Sigmoid colon (tissue), 4 donors: Measurements from ENCODE around the gene TSR3.

Source experiments
- POLR2A ChIP-seq, 2 donors: fragments of 450-650 bp; IDR thresholded peaks; one replicate each; pipeline ENCODE4 v1.6.1; 2016; ENCODE audit warnings: antibody characterized with exemption in 2 of 2, mild to moderate bottlenecking in 2 of 2, moderate library complexity in 2 of 2
- POLR2AphosphoS5 ChIP-seq, 4 donors: sonication (generic); formaldehyde crosslinking; IDR thresholded peaks; one replicate each; pipeline ENCODE4 v1.6.1; 2017; ENCODE audit warnings: antibody characterized with exemption in 4 of 4
- TF ChIP-seq, protein P1 (sequence below), 4 experiments: fragments of 450-650 bp in 3 of 4; fragments of 200-600 bp in 1 of 4; IDR thresholded peaks; one replicate each; pipeline ENCODE4 v1.5.1; 2016 to 2019; ENCODE audit warnings: antibody characterized with exemption in 4 of 4, mild to moderate bottlenecking in 3 of 4, moderate library complexity in 2 of 4

- TF ChIP-seq POLR2AphosphoS5 (IDR thresholded peaks at IDR 0.05) (no peak), POLR2A (IDR thresholded peaks at IDR 0.05) (no peak)
- TF ChIP-seq, protein P1, sequence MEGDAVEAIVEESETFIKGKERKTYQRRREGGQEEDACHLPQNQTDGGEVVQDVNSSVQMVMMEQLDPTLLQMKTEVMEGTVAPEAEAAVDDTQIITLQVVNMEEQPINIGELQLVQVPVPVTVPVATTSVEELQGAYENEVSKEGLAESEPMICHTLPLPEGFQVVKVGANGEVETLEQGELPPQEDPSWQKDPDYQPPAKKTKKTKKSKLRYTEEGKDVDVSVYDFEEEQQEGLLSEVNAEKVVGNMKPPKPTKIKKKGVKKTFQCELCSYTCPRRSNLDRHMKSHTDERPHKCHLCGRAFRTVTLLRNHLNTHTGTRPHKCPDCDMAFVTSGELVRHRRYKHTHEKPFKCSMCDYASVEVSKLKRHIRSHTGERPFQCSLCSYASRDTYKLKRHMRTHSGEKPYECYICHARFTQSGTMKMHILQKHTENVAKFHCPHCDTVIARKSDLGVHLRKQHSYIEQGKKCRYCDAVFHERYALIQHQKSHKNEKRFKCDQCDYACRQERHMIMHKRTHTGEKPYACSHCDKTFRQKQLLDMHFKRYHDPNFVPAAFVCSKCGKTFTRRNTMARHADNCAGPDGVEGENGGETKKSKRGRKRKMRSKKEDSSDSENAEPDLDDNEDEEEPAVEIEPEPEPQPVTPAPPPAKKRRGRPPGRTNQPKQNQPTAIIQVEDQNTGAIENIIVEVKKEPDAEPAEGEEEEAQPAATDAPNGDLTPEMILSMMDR (IDR thresholded peaks at IDR 0.05) = no peak
These were observed 29.3 kb downstream of the TSR3 start for GRCh38 chr16:1322407-1322806.
